IPS DF 6.9 (cell line): ENCODE data around the gene HOXD4.

Source experiments
- DNase-seq: peaks from one replicate; pipeline ENCODE4 v3.0.0-alpha.2; 2013; ENCODE audit warnings: low read depth, low spot score
- H3K27ac ChIP-seq: one replicate; pipeline ENCODE4 v1.5.1; 2013; ENCODE audit warnings: low read length, control low read depth
- H3K27me3 ChIP-seq: 2 replicates; pipeline ENCODE4 v1.6.1; 2013; ENCODE audit warnings: mild to moderate bottlenecking, low read length; ENCODE audit not compliant: control insufficient read depth, insufficient read depth
- H3K36me3 ChIP-seq: 2 replicates; pipeline ENCODE4 v1.6.1; 2013; ENCODE audit warnings: low read length; ENCODE audit not compliant: control insufficient read depth, insufficient read depth
- H3K4me1 ChIP-seq: 2 replicates; pipeline ENCODE4 v1.6.1; 2013; ENCODE audit warnings: low read length; ENCODE audit not compliant: control insufficient read depth, insufficient read depth
- H3K4me3 ChIP-seq: 2 replicates; pipeline ENCODE4 v1.5.1; 2013; ENCODE audit warnings: mild to moderate bottlenecking, low read length
- H3K9me3 ChIP-seq: 2 replicates; pipeline ENCODE4 v1.6.1; 2013; ENCODE audit warnings: low read length, inconsistent platforms; ENCODE audit not compliant: control insufficient read depth, insufficient read depth
- WGBS: extraction: QIAGEN DNeasy Blood & Tissue Kit; methylation state at CpG from one replicate; pipeline ENCODE4 v1.1.7; 2013; ENCODE audit warnings: mixed read lengths, missing lambda C conversion rate; ENCODE audit not compliant: insufficient read length, insufficient coverage; 5-methylcytosine and 5-hydroxymethylcytosine counted together

The HOXD4 gene

DNA sequence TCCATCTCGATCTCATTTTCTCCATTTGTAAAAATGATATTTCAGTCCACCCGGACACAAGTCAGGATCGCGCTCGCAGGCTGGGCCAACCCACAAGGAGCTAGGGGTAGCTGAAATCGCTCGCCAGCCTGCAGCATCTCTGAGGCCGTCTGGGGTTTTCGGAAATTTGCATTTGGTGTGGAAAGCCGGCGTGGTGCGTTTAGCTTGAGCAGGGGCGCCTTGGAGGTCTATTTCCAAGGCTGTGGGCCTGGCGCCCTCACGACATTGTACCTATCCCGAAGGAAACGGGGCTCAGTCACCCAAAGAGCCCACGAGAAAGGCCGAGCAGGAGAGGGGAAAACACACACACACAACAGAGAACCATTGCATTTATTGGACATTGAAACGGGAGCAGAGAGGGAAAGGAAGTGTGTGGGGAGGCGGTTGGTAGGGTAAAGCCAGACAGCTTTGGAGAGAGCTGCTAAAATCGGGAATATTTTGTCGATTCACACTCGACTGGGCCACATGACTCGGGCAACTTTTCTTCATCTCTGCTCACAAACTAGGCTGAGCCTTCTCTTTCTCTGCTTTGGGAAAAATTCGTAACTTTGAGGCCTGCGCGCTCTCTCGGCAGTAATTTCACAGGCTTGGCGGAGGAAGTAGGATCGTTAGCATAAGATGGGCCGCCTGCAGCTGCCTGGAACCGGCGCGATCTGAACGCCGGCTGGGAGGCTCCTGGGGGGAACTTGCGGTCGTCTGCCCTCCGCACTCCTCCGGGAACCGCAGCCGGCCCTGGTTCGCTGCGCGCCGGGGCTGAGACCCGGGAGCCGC is 23.0 kb upstream of the HOXD4 start:
- H3K9me3 ChIP-seq, result no peaks in the 10 kb centered on the region
- H3K4me1 ChIP-seq, result 0 out of 2 replicates have a peak, but pooled peaks cover 5% of the 10 kb centered on the region
- no peak overlapping the region for H3K27ac ChIP-seq
- no peak overlapping the region for H3K4me3 ChIP-seq
- DNase-seq, result no peak
- WGBS, result no CpG with 5 or more reads among the region's 49 CpGs
- peaks cover 88% of the 10 kb centered on the region for H3K27me3 ChIP-seq
- H3K36me3 ChIP-seq, result no peaks in the 10 kb centered on the region

DNA sequence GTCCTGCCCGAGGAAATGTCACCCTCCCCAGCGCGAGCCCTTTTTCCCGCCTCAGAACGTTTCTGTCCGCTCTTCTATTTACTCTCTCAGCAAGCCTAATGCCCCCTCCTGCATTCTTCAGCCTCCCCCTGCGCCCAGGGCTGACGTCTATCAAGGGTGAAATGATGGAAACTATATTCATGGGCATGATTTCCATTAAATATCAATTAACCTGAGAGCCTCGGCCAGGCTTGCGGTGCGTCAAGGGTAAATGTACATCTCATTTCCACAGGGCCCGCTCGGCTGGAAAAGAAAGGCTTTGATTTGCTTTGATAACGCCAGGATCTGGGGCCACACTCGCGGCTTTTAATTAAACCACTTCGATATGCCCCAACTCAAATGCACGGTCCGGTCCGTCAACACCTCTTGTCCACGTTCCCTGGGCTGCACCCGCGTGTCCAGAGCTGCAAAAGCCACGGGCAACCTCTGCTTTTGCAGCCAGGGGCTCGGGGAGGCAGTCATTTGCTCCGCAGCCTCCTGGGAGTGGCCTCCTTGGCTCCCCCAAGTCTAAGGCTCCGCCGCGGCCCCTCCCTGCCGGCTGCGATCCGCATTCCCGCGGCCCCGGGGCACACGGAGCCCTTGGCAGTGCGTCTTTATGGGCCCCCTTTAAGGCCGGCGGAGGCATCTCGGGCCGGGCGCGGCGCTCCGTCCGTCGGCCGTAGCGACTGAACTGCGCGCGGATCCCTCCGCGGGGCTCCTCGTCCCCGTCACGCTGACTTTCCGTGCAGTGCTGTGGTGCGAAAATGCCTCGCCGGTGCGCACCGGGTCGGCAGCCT is 22.2 kb upstream of the HOXD4 start, which contains the start of gene HOXD8:
TSS of gene HOXD8 (plus strand) at position 724 of the 815 bp plus-strand sequence. CDS start 662 bp downstream, outside the sequence.
- DNase-seq, result no peak
- Histone ChIP-seq H3K27ac (no peak within 1 kb of the TSS), H3K4me3 (no peak within 1 kb of the TSS; the same call in 1 of the 2 replicates), H3K27me3 (peaks cover 88% of the 10 kb centered on the region), H3K36me3 (no peaks in the 10 kb centered on the region), H3K4me1 (peaks cover 6% of the 10 kb centered on the region; the same call in 1 of the 2 replicates), H3K9me3 (no peaks in the 10 kb centered on the region)
- WGBS, result no CpG with 5 or more reads among the region's 64 CpGs

GRCh38 chr2:176129813-176130146 is 21.6 kb upstream of the HOXD4 start:
- Histone ChIP-seq H3K4me3 (no peak overlapping the region; the same call in 1 of the 2 replicates), H3K9me3 (no peaks in the 10 kb centered on the region), H3K27ac (no peak overlapping the region), H3K4me1 (peaks cover 6% of the 10 kb centered on the region; the same call in 1 of the 2 replicates), H3K36me3 (no peaks in the 10 kb centered on the region), H3K27me3 (peaks cover 88% of the 10 kb centered on the region)
- DNase-seq, result no peak
- WGBS, result no CpG with 5 or more reads among the region's 43 CpGs

GRCh38 chr2:176130147-176130956 is 21.0 kb upstream of the HOXD4 start:
- Histone ChIP-seq H3K27me3 (peaks cover 88% of the 10 kb centered on the region), H3K27ac (no peak overlapping the region), H3K4me1 (peaks cover 6% of the 10 kb centered on the region; the same call in 1 of the 2 replicates), H3K4me3 (no peak overlapping the region; the same call in 1 of the 2 replicates), H3K36me3 (no peaks in the 10 kb centered on the region), H3K9me3 (no peaks in the 10 kb centered on the region)
- DNase-seq, result no peak
- no CpG with 5 or more reads among the region's 100 CpGs for WGBS

GRCh38 chr2:176130957-176131847 is 20.1 kb upstream of the HOXD4 start:
- WGBS, result no CpG with 5 or more reads among the region's 15 CpGs
- Histone ChIP-seq H3K9me3 (no peaks in the 10 kb centered on the region), H3K36me3 (no peaks in the 10 kb centered on the region), H3K4me1 (peaks cover 7% of the 10 kb centered on the region; the same call in 1 of the 2 replicates), H3K27ac (no peak overlapping the region), H3K27me3 (peaks cover 88% of the 10 kb centered on the region), H3K4me3 (no peak overlapping the region)
- DNase-seq, result no peak

- no CpG with 5 or more reads among the region's 4 CpGs for WGBS
- H3K27me3 ChIP-seq, result peaks cover 90% of the 10 kb centered on the region
- no peaks in the 10 kb centered on the region for H3K36me3 ChIP-seq
- no peak overlapping the region for H3K4me3 ChIP-seq
- DNase-seq, result no peak
- no peaks in the 10 kb centered on the region for H3K9me3 ChIP-seq
- H3K27ac ChIP-seq, result no peak overlapping the region
- peaks cover 7% of the 10 kb centered on the region; the same call in 1 of the 2 replicates for H3K4me1 ChIP-seq
Observed at GRCh38 chr2:176131848-176132158, 19.5 kb upstream of the HOXD4 start.

DNA sequence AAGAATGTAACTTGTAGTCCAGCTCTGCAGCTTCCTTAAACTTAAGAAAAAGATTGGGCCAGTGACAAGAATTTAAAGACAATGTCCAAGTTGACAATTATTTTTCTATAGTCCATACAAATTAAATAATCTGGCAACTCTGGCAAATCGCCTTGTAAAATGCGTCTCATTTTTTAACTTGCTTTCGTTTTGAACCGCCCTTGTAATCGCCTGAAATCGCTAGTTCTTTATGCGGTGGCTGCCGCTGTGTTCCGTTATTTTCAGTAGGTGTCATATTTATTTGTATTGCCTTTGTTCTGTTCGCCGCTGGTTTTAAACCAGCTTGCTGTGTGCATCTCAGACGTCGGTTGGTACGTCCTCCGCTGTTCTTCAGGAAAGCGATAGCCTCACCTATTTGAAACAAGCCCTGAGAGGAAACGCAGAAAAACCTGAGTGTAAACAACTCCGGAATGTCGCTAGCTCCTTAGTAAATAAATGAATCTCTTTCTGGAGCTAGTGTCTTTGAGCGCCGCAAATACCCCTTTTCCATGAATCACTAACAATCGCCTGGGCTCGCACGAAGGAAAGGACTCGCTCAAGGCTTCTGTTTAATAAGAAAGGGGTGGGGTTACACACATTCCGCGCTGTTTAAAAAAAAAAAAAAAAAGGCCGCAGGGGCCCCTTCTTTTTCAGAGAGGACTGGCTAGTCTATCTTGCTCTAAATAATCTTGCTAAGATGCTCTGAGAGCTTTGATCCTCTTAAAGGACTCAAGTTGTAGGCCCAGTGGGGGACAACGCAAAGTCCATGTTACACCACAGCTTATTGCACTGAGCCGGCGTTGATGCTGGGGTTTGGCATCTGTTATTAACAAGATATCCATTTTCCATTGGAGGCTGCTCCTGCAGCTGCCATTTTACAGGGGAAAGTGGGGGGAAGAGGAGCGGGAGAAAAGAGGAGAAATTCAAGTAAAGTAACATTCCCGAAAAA is 18.9 kb upstream of the HOXD4 start:
- Histone ChIP-seq H3K27me3 (peaks cover 93% of the 10 kb centered on the region), H3K4me3 (no peak overlapping the region), H3K9me3 (no peaks in the 10 kb centered on the region), H3K4me1 (peaks cover 7% of the 10 kb centered on the region; the same call in 1 of the 2 replicates), H3K36me3 (no peaks in the 10 kb centered on the region), H3K27ac (no peak overlapping the region)
- no CpG with 5 or more reads among the region's 33 CpGs for WGBS
- no peak for DNase-seq

DNA sequence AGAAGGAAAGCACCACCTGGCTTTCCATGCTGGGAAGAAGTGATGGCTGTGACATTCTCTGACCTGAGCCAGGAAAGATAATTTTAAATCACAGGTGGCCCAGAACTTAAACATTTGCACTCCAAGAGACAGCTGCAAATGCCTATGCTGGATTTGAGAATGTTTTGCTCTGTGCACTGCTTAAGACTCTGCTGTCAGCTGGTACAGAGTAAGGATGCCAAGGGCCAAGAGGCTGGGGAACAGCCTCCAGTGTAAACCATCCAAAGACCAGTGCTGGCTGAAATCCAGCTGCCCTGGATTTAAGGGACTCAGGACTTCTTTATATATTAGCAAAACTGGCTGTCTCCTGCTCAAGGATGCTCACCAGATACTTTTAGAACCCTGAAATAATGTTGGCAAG is 18.0 kb upstream of the HOXD4 start:
- Histone ChIP-seq H3K9me3 (no peaks in the 10 kb centered on the region), H3K27ac (no peak overlapping the region), H3K36me3 (no peaks in the 10 kb centered on the region), H3K4me1 (peaks cover 7% of the 10 kb centered on the region; the same call in 1 of the 2 replicates), H3K4me3 (no peak overlapping the region), H3K27me3 (peaks cover 93% of the 10 kb centered on the region)
- DNase-seq, result no peak

DNA sequence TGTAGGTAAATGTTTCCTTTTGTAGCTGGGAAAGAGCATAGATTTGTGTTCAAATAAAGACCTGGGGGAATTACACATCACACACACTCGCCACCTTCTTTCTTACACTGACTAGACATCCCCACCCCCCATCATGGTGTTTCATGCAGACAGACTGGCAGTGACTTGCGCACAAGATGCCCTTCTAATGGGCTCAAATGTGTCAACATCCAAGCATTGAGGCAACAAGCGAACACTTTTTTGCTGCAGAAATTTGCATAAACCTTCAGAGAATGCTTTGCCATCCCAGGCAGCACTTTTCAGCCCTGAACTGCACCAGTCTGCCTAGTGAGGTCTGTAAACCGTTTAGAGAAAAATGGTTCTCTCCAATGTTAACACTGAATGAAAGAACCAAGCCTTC is 17.3 kb upstream of the HOXD4 start:
- H3K36me3 ChIP-seq, result no peaks in the 10 kb centered on the region
- DNase-seq, result no peak

More for the DNA sequence above, 17.3 kb upstream of the HOXD4 start:
- H3K27me3 ChIP-seq, result peaks cover 93% of the 10 kb centered on the region
- H3K4me3 ChIP-seq, result no peak overlapping the region
- WGBS, result no CpG with 5 or more reads among the region's 4 CpGs
- H3K9me3 ChIP-seq, result no peaks in the 10 kb centered on the region
- H3K27ac ChIP-seq, result no peak overlapping the region
- peaks cover 6% of the 10 kb centered on the region; the same call in 1 of the 2 replicates for H3K4me1 ChIP-seq
